Measurements from ENCODE around the gene MSANTD7. TPM values are rescaled to one million over a fixed set of nuclear protein-coding genes. Genes with fewer than 3 reads are reported as not detected.
"Not testable (repeated sequence)": the region's sequence is repeated elsewhere in the genome, so short reads cannot be mapped to it uniquely, and the experiment has no call there.

The MSANTD7 gene
- total and polyA plus RNA-seq, 11 donors: 1.3 to 8.1 (median 5.6) TPM

DNA sequence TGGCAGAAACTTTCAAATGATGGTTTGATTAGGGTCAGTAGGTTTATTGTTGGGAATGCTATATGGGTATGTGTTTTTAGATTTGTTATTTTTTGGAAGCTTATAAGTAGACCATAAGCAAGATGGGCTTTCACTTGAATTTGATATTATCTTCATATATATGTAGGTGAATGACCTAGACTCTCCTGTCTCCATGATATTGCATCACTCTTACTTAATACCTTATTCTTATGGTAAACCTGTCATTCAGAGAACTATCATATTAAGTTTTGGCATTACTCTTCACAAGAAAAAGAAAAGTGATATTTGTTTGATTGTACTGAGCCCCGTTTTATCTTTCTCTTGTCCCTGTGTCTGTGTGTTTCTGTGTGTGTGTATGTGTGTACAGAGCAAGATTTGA lies 17.3 kb downstream of the MSANTD7 start:
- H3K4me1 ChIP-seq: peaks cover 0 to 11% (median 0%) of the 10 kb centered on the region in 12 donors
- peaks cover 0 to 91% (median 65%) of the 10 kb centered on the region in 9 donors for H3K36me3 ChIP-seq
- H3K9me3 ChIP-seq: no peaks in the 10 kb centered on the region
- no peak for TF ChIP-seq CTCF (IDR thresholded peaks at IDR 0.05)
- no peak for TF ChIP-seq POLR2A (IDR thresholded peaks at IDR 0.05)
- no peak overlapping the region for H3K4me3 ChIP-seq
- intact Hi-C loops (cut with DNase I): no loop called here
- no peak for DNase-seq
- H3K27ac ChIP-seq: no peak overlapping the region
- ATAC-seq: no peak
- H3K27me3 ChIP-seq: no peaks in the 10 kb centered on the region
- WGBS, 4 donors: 90 to 98% (median 94%) methylated on average over 1 of the region's 1 CpG

GRCh38 chr10:14858338-14858960 lies 20.3 kb downstream of the MSANTD7 start:
- 91 to 94% (median 92%) methylated on average over 6 of the region's 6 CpGs for WGBS, 4 donors
- intact Hi-C loops (cut with DNase I): no loop called here
- H3K27ac ChIP-seq: no peak overlapping the region
- no peak for DNase-seq
- no peak overlapping the region for H3K4me3 ChIP-seq
- no peak for TF ChIP-seq POLR2A (IDR thresholded peaks at IDR 0.05)
- H3K9me3 ChIP-seq: no peaks in the 10 kb centered on the region
- no peaks in the 10 kb centered on the region for H3K27me3 ChIP-seq
- no peak for ATAC-seq
- peaks cover 0 to 73% (median 58%) of the 10 kb centered on the region in 9 donors for H3K36me3 ChIP-seq
- peaks cover 0 to 11% (median 0%) of the 10 kb centered on the region in 12 donors for H3K4me1 ChIP-seq

GRCh38 chr10:14859043-14859442 lies 20.9 kb downstream of the MSANTD7 start:
- Histone ChIP-seq H3K27me3 (no peaks in the 10 kb centered on the region), H3K27ac (no peak overlapping the region), H3K4me1 (peaks cover 0 to 11% (median 0%) of the 10 kb centered on the region in 12 donors), H3K4me3 (no peak overlapping the region), H3K9me3 (no peaks in the 10 kb centered on the region), H3K36me3 (peaks cover 0 to 67% (median 54%) of the 10 kb centered on the region in 9 donors)
- TF ChIP-seq POLR2A (IDR thresholded peaks at IDR 0.05): no peak
- 80 to 89% (median 86%) methylated on average over 5 of the region's 5 CpGs for WGBS, 4 donors
- ATAC-seq: no peak
- intact Hi-C loops (cut with DNase I): no loop called here
- no peak for DNase-seq

GRCh38 chr10:14859775-14860174 lies 21.7 kb downstream of the MSANTD7 start:
- Histone ChIP-seq H3K4me3 (no peak overlapping the region), H3K4me1 (peaks cover 0 to 11% (median 0%) of the 10 kb centered on the region in 12 donors), H3K9me3 (peaks cover 0 to 4% (median 0%) of the 10 kb centered on the region in 12 donors), H3K27ac (no peak overlapping the region), H3K36me3 (peaks cover 0 to 60% (median 47%) of the 10 kb centered on the region in 9 donors), H3K27me3 (no peaks in the 10 kb centered on the region)
- DNase-seq (no peak), ATAC-seq (no peak)
- TF ChIP-seq POLR2A (IDR thresholded peaks at IDR 0.05): no peak
- no peak for TF ChIP-seq CTCF (IDR thresholded peaks at IDR 0.05)
- intact Hi-C loops (cut with DNase I): no loop called here

DNA sequence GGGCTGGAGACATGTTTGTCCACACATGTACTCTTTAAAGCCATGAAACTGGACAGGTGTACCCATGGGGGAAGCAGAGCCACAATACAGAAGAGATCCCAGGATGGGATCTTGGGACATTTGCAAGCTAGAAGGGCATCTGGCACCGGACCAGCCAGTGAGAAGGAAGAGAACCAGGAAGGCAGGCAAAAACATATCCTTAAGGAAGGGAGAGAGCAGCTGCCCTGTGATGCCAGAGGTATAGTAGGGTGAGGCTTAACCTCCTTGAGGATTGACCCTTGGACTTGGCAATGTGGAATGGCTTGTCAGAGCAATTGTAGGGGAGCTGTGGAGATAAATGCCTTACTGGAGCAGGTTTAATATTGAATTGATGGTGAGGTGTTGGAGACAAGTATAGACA lies 22.7 kb downstream of the MSANTD7 start:
- peaks cover 0 to 11% (median 0%) of the 10 kb centered on the region in 12 donors for H3K4me1 ChIP-seq
- H3K9me3 ChIP-seq: peaks cover 0 to 4% (median 0%) of the 10 kb centered on the region in 12 donors
- H3K36me3 ChIP-seq: peaks cover 0 to 54% (median 37%) of the 10 kb centered on the region in 9 donors
- TF ChIP-seq POLR2A (IDR thresholded peaks at IDR 0.05): no peak
- no peak for TF ChIP-seq CTCF (IDR thresholded peaks at IDR 0.05)
- H3K27ac ChIP-seq: no peak overlapping the region
- intact Hi-C loops (cut with DNase I): no loop called here
- no peak for ATAC-seq
- no peak overlapping the region for H3K4me3 ChIP-seq
- H3K27me3 ChIP-seq: no peaks in the 10 kb centered on the region
- no peak for DNase-seq
- 89 to 100% (median 91%) methylated on average over 1 of the region's 1 CpG for WGBS, 4 donors

DNA sequence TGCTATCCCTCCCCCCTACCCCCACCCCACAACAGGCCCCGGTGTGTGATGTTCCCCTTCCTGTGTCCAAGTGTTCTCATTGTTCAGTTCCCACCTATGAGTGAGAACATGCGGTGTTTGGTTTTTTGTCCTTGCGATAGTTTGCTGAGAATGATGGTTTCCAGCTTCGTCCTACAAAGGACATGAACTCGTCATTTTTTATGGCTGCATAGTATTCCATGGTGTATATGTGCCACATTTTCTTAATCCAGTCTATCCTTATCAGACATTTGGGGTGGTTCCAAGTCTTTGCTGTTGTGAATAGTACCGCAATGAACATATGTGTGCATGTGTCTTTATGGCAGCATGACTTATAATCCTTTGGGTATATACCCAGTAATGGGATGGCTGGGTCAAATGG lies 26.4 kb downstream of the MSANTD7 start:
- DNase-seq; intact Hi-C loops (cut with DNase I); H3K4me1 ChIP-seq; H3K4me3 ChIP-seq; H3K9me3 ChIP-seq; H3K27me3 ChIP-seq; H3K27ac ChIP-seq; ATAC-seq: not testable (repeated sequence)
- H3K36me3 ChIP-seq: peaks cover 0 to 64% (median 44%) of the 10 kb centered on the region in 9 donors
- 97 to 100% (median 98%) methylated on average over 6 of the region's 6 CpGs for WGBS, 4 donors

GRCh38 chr10:14864871-14865270 lies 26.8 kb downstream of the MSANTD7 start:
- H3K36me3 ChIP-seq: peaks cover 0 to 68% (median 48%) of the 10 kb centered on the region in 9 donors
- ATAC-seq; H3K9me3 ChIP-seq; H3K27me3 ChIP-seq; intact Hi-C loops (cut with DNase I); H3K27ac ChIP-seq; H3K4me3 ChIP-seq; H3K4me1 ChIP-seq; DNase-seq: not testable (repeated sequence)
- WGBS, 4 donors: 98 to 100% (median 100%) methylated on average over 3 of the region's 3 CpGs

Measured in heart left ventricle (tissue), 16 donors.